Activated naive CD4-positive, alpha-beta T cell treated with anti-CD3 and anti-CD28 coated beads, Interleukin-2, amount 50 U/mL, for 24 hours (primary cell): Measurements from ENCODE around the gene CREBRF.
"Not testable (repeated sequence)": the region's sequence is repeated elsewhere in the genome, so short reads cannot be mapped to it uniquely, and the experiment has no call there.

Experiments used
- H3K27ac Mint-ChIP-seq: one replicate; pipeline ENCODE4 v1.8.0; 2021; ENCODE audit warnings: mild to moderate bottlenecking, mixed read lengths
- H3K27me3 Mint-ChIP-seq: one replicate; pipeline ENCODE4 v1.8.0; 2021; ENCODE audit warnings: mixed read lengths
- H3K36me3 Mint-ChIP-seq: one replicate; pipeline ENCODE4 v1.8.0; 2021; ENCODE audit warnings: mixed read lengths
- H3K4me1 Mint-ChIP-seq: one replicate; pipeline ENCODE4 v1.8.0; 2021; ENCODE audit warnings: mixed read lengths
- H3K4me3 Mint-ChIP-seq: one replicate; pipeline ENCODE4 v1.8.0; 2021; ENCODE audit warnings: mild to moderate bottlenecking, mixed read lengths
- H3K9me3 Mint-ChIP-seq: one replicate; pipeline ENCODE4 v1.8.0; 2021; ENCODE audit warnings: mixed read lengths

Gene CREBRF

DNA sequence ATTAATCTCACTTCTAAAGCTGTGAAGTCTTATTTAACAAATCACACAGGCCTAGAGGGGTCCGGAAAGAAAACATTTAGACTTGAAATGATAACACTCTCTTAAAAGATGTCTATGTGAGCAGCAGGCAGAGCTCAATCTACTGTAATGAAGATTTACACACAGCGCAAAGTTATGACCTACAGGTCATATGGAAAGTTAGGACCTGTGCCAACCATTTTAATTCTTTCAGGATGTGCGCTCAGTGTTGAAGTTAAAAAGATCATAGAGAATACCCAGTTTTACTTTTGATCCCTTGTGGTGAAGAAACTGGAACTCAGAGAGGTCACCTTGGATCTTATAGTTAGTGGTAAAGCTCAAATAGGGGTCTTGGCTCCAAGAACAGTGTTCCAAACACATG is 3.1 kb upstream of the CREBRF start:
- Mint-ChIP-seq H3K9me3 (no peaks in the 10 kb centered on the region), H3K4me3 (no peak overlapping the region), H3K27me3 (no peaks in the 10 kb centered on the region), H3K36me3 (no peaks in the 10 kb centered on the region), H3K27ac (peak overlapping the region; percentile 17), H3K4me1 (peaks cover 39% of the 10 kb centered on the region)

DNA sequence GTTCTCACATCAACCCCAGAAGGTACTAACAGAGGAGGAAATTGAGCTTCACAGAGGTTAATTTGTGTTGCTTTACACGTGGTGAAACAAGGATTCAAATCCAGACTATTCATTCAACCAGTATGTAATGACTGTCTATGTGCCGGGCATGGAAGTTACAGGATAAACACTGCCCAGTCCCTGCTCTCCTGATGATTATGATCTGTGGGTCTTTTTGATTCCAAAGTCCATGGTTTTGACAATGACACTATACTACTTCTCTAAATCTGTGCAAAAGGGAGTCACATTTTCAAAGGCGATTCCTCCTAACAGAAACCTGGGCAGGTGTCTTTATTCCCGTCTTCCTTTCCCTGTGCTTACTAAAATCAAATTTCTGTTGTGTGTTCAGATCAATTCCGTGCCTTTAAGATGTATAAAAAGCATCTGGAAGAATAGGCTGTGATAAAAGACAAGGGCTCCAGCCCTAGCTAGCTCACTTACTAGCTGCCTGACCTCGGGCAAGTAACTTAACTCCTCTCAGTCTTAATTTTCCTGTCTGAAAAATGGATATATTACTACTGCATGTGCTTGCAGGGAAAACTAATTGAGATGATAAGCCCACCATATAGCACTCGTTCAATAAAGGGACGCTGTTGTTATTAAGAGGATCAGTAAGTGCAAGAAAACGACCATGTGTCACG is 970 bp upstream of the CREBRF start:
- no peaks in the 10 kb centered on the region for H3K9me3 Mint-ChIP-seq
- peak overlapping the region; percentile 99 for H3K27ac Mint-ChIP-seq
- H3K27me3 Mint-ChIP-seq: no peaks in the 10 kb centered on the region
- peaks cover 48% of the 10 kb centered on the region for H3K4me1 Mint-ChIP-seq
- no peaks in the 10 kb centered on the region for H3K36me3 Mint-ChIP-seq
- peak overlapping the region; percentile 98 for H3K4me3 Mint-ChIP-seq

GRCh38 chr5:173055722-173055982 is 500 bp upstream of the CREBRF start:
- Mint-ChIP-seq H3K4me3 (peak overlapping the region; percentile 98), H3K9me3 (no peaks in the 10 kb centered on the region), H3K27ac (peak overlapping the region; percentile 99)

GRCh38 chr5:173056783-173057061 is 570 bp downstream of the CREBRF start:
- H3K4me1 Mint-ChIP-seq: peaks cover 61% of the 10 kb centered on the region
- peak overlapping the region; percentile 93 for H3K4me3 Mint-ChIP-seq
- peaks cover 2% of the 10 kb centered on the region for H3K36me3 Mint-ChIP-seq
- H3K27ac Mint-ChIP-seq: peak overlapping the region; percentile 96
- no peaks in the 10 kb centered on the region for H3K9me3 Mint-ChIP-seq
- H3K27me3 Mint-ChIP-seq: no peaks in the 10 kb centered on the region

More at GRCh38 chr5:173055722-173055982, 500 bp upstream of the CREBRF start:
- H3K36me3 Mint-ChIP-seq: no peaks in the 10 kb centered on the region
- peaks cover 53% of the 10 kb centered on the region for H3K4me1 Mint-ChIP-seq
- H3K27me3 Mint-ChIP-seq: no peaks in the 10 kb centered on the region

DNA sequence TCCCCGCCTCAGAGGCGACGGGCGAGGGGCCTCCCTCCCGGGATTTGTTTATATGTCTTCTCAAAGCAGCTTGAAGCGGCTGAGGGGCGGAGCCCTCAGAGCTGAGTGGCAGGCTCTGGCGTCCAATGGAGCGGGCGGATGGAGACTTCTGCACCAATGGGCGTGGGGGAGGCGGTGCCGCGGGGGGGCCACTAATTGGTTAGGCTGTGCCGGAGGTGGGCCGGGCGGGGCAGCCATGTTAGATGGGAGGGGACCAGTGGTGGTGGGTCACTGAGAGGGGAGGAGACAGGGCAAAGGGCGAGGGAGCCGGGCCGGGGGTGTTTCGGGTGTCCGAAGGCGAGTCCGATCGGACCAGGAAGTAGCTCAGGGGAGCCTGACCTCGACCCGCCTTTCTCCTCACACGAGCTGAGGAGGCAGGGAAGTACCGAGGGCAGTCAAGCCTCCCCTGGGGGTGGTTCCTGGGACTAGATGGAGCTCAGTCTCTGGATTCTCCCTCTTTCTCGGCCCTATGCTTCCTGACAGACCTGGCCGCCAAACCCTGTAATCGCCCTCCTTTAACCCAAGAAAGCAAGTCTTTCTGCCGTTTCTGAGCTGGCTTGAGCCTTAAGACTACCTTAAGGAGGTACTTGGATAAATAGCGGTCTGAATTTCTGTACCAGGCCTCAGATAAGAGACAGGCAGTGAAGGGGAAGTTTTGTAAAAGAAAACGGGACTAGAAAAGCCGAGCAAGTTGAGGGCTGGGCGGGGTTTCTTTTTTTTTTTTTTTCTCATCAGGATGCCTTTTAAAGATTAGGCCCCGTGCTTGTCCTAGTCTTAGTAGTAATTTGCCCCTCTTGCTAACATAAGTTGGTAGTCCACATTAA is 1.1 kb downstream of the CREBRF start:
- Mint-ChIP-seq H3K4me3 (peak overlapping the region; percentile 93), H3K4me1 (peaks cover 62% of the 10 kb centered on the region), H3K27ac (peak overlapping the region; percentile 96), H3K9me3 (no peaks in the 10 kb centered on the region), H3K36me3 (peaks cover 2% of the 10 kb centered on the region), H3K27me3 (no peaks in the 10 kb centered on the region)

DNA sequence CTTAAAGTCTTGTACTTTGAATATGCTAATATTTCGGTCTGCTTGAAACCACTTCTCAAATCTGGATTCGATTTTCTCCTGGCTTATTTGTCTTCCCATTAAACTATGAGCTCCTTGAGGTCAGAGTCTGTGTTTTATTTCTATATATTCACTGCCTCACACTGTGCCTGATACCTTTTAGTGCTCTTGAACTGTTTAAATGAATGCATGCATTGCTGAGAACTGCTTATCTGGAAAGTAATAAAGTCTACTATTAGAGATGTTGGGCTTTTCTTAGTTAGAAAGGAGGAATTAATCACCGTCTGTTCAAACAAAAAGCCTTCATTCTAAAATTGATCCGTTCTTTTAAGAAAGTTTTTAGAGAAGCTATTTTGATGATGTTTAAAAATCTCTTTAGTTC is 6.0 kb downstream of the CREBRF start:
- H3K4me3 Mint-ChIP-seq: no peak overlapping the region
- peaks cover 74% of the 10 kb centered on the region for H3K4me1 Mint-ChIP-seq
- H3K9me3 Mint-ChIP-seq: no peaks in the 10 kb centered on the region
- H3K27me3 Mint-ChIP-seq: no peaks in the 10 kb centered on the region
- H3K27ac Mint-ChIP-seq: peak overlapping the region; percentile 92
- H3K36me3 Mint-ChIP-seq: peaks cover 3% of the 10 kb centered on the region

GRCh38 chr5:173065155-173065554 is 9.0 kb downstream of the CREBRF start:
- H3K4me1 Mint-ChIP-seq: peaks cover 84% of the 10 kb centered on the region
- H3K27me3 Mint-ChIP-seq: no peaks in the 10 kb centered on the region
- H3K27ac Mint-ChIP-seq: peak overlapping the region; percentile 87
- peaks cover 3% of the 10 kb centered on the region for H3K36me3 Mint-ChIP-seq
- H3K4me3 Mint-ChIP-seq: peak overlapping the region; percentile 72
- no peaks in the 10 kb centered on the region for H3K9me3 Mint-ChIP-seq

DNA sequence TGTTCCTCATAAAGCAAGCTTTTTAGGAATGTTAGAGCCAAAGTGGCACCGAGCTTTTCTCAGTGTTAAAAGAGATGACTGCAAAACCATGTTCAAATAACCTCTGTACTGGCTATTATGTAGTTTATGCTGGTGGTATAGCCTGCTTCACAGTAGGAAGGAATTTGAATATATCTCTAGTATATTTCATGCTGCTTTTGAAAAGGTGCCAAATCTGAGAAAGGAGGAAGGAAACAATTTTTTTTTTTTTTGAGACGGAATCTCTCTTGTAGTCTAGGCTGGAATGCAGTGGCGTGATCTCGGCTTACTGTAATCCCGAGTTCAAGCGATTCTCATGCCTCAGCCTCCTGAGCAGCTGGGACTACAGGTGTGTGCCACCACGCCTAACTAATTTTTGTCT is 13.5 kb downstream of the CREBRF start:
- H3K27me3 Mint-ChIP-seq: no peaks in the 10 kb centered on the region
- peaks cover 7% of the 10 kb centered on the region for H3K36me3 Mint-ChIP-seq
- peak overlapping the region; percentile 70 for H3K4me3 Mint-ChIP-seq
- H3K27ac Mint-ChIP-seq: peak overlapping the region; percentile 85
- H3K4me1 Mint-ChIP-seq: peaks cover 75% of the 10 kb centered on the region
- no peaks in the 10 kb centered on the region for H3K9me3 Mint-ChIP-seq

DNA sequence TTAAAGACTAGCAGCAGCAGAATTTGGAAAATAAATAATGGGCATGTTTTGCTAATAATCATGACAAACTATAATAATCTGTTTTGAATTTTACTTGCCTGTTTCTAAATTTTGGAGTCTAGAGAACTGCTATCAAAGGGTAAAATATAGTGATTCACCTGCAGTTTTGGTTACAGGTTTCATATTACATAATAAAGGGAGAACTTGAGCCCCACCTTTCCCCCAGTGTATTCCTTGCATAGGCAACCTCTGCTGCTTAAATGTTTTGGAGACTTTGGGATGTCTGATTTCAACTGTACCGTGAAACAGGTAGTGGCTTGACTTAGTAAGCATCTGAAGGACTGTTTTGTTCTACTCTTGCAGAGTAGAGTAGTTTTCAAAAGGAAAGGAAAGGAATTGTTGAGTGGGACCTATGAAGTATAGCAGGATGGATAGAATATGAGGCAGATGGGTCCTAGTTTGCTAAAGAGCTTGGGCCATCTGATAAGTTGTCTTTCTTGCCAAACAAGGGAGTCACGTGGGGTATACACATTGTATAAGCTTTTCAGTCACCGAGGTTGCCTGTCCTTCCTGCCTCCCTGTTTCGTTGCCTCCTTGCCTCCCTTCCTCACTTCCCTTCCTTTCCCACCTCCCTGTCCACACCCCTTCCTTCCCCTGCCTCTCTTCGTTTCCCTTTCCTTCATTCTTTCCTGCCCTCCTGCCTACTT is 19.1 kb downstream of the CREBRF start:
- peaks cover 66% of the 10 kb centered on the region for H3K4me1 Mint-ChIP-seq
- H3K36me3 Mint-ChIP-seq: peaks cover 8% of the 10 kb centered on the region
- no peaks in the 10 kb centered on the region for H3K9me3 Mint-ChIP-seq
- H3K27me3 Mint-ChIP-seq: no peaks in the 10 kb centered on the region
- peak overlapping the region; percentile 63 for H3K27ac Mint-ChIP-seq
- no peak overlapping the region for H3K4me3 Mint-ChIP-seq

DNA sequence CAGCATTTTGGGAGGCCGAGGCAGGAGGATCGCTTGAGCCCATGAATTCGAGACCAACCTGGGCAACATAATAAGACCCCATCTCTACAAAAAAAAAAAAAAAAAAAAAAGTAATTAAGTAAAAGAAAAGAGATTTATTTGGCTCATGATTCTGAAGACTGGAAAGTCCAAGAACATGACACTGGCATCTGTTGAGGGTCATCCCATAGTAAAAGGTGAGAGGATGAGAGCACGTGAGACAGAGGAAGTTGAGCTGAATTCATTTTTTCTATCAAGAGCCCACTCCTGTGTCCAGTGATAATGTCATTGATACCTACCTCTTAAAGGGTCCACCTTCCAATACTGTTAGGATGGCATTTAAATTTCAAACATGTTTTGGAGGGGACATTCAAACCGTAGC is 19.8 kb downstream of the CREBRF start:
- Mint-ChIP-seq H3K27me3 (no peaks in the 10 kb centered on the region), H3K36me3 (peaks cover 7% of the 10 kb centered on the region), H3K9me3 (no peaks in the 10 kb centered on the region), H3K27ac (no peak overlapping the region), H3K4me1 (peaks cover 68% of the 10 kb centered on the region), H3K4me3 (no peak overlapping the region)

DNA sequence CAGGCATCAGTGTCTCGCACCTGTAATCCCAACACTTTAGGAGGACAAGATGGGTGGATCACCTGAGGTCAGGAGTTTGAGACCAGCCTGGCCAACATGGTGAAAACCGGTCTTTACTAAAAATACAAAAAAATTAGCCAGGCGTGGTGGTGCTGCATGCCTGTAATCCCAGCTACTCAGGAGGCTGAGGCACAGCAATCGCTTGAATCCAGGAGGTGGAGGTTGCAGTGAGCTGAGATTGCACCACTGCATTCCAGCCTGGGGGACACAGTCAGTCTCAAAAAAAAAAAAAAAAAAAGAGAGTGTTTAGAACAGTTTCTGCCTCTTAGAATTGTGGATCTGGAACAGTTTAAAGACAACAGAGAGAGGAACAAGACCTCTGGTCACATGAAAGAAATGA is 20.3 kb downstream of the CREBRF start:
- not testable (repeated sequence) for H3K27ac Mint-ChIP-seq, H3K36me3 Mint-ChIP-seq, H3K9me3 Mint-ChIP-seq, H3K4me3 Mint-ChIP-seq, H3K27me3 Mint-ChIP-seq
- H3K4me1 Mint-ChIP-seq: peaks cover 69% of the 10 kb centered on the region

- H3K4me3 Mint-ChIP-seq: no peak overlapping the region
- H3K4me1 Mint-ChIP-seq: peaks cover 57% of the 10 kb centered on the region
- peak overlapping the region; percentile 36 for H3K27ac Mint-ChIP-seq
- H3K36me3 Mint-ChIP-seq: peaks cover 6% of the 10 kb centered on the region
- H3K9me3 Mint-ChIP-seq: no peaks in the 10 kb centered on the region
- no peaks in the 10 kb centered on the region for H3K27me3 Mint-ChIP-seq
These were observed 22.7 kb downstream of the CREBRF start for GRCh38 chr5:173078878-173079277.

DNA sequence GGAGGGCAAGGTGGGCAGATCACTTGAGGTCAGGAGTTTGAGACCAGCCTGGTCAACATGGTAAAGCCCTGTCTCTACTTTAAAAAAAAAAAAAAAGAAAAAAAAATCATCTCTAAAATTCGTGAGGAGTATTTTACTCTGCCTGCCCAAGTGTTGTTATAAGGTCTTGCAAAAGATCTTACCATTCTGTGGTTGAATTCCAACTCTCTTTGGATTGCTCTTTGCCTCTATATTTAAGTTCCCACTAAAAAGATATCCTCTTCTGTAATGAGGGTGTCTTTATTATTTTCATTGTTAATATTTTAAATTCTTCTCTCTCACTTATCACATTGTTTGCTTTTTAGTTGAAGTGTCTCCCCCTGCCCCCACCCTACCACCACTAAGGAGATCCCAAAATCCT is 33.4 kb downstream of the CREBRF start:
- Mint-ChIP-seq H3K36me3 (peaks cover 21% of the 10 kb centered on the region), H3K27me3 (no peaks in the 10 kb centered on the region), H3K4me3 (no peak overlapping the region), H3K4me1 (peaks cover 25% of the 10 kb centered on the region), H3K27ac (no peak overlapping the region), H3K9me3 (no peaks in the 10 kb centered on the region)

GRCh38 chr5:173090639-173091038 is 34.5 kb downstream of the CREBRF start:
- H3K27ac Mint-ChIP-seq: peak overlapping the region; percentile 64
- H3K4me1 Mint-ChIP-seq: peaks cover 29% of the 10 kb centered on the region
- H3K4me3 Mint-ChIP-seq: no peak overlapping the region
- H3K36me3 Mint-ChIP-seq: peaks cover 23% of the 10 kb centered on the region
- H3K9me3 Mint-ChIP-seq: no peaks in the 10 kb centered on the region
- no peaks in the 10 kb centered on the region for H3K27me3 Mint-ChIP-seq

- H3K4me3 Mint-ChIP-seq: no peak overlapping the region
- H3K9me3 Mint-ChIP-seq: no peaks in the 10 kb centered on the region
- H3K36me3 Mint-ChIP-seq: peaks cover 21% of the 10 kb centered on the region
- peak overlapping the region; percentile 17 for H3K27ac Mint-ChIP-seq
- H3K4me1 Mint-ChIP-seq: peaks cover 33% of the 10 kb centered on the region
- H3K27me3 Mint-ChIP-seq: no peaks in the 10 kb centered on the region
These were observed 35.8 kb downstream of the CREBRF start for GRCh38 chr5:173091981-173092380.

DNA sequence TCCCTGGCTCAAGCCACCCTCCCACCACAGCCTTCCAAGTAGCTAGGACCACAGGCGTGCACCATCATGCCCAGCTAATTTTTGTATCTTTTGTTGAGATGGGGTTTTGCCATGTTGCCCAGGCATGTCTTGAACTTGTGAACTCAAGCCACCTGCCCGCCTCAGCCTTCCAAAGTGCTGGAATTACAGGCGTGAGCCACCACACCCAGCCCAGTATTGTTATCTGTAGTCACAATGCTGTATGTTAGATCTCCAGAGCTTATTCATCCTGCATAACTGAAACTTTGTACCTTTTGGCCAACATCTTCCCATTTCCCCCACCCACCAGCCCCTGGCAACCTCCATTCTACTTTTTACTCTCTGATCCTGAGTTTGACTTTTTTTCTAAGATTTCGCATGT is 37.5 kb downstream of the CREBRF start:
- Mint-ChIP-seq H3K36me3 (peaks cover 24% of the 10 kb centered on the region), H3K27ac (peak overlapping the region; percentile 81), H3K27me3 (no peaks in the 10 kb centered on the region), H3K9me3 (no peaks in the 10 kb centered on the region), H3K4me1 (peaks cover 50% of the 10 kb centered on the region), H3K4me3 (no peak overlapping the region)
